Hepatocyte (in vitro differentiated cells): ENCODE data around the gene RXRA. TPM values are rescaled to one million over a fixed set of nuclear protein-coding genes. Genes with fewer than 3 reads are reported as not detected.

Experiments
- DNase-seq: peaks from one replicate; pipeline ENCODE4 v3.0.0-alpha.2; 2016; ENCODE audit warnings: low spot score
- H2AFZ ChIP-seq: fragments of 200-600 bp; sonication (generic); 2 replicates; pipeline ENCODE4 v1.6.0; 2016; ENCODE audit warnings: antibody characterized with exemption, mild to moderate bottlenecking
- H3K27ac ChIP-seq: fragments of 200-600 bp; sonication (generic); 2 replicates; pipeline ENCODE4 v1.5.1; 2016; ENCODE audit warnings: mild to moderate bottlenecking
- H3K27me3 ChIP-seq: fragments of 200-600 bp; sonication (generic); 2 replicates; pipeline ENCODE4 v1.6.1; 2016
- H3K36me3 ChIP-seq: fragments of 200-600 bp; sonication (generic); replicated peaks from 2 replicates; pipeline ENCODE4 v1.5.1; 2016; ENCODE audit warnings: low read depth; ENCODE audit not compliant: insufficient read depth
- H3K4me1 ChIP-seq: fragments of 200-600 bp; sonication (generic); 2 replicates; pipeline ENCODE4 v1.5.1; 2016; ENCODE audit warnings: mild to moderate bottlenecking, moderate library complexity; ENCODE audit not compliant: insufficient read depth
- H3K4me2 ChIP-seq: fragments of 200-600 bp; sonication (generic); 2 replicates; pipeline ENCODE4 v1.6.0; 2016
- H3K4me3 ChIP-seq: fragments of 200-600 bp; sonication (generic); 2 replicates; pipeline ENCODE4 v1.5.1; 2016; ENCODE audit warnings: mild to moderate bottlenecking
- H3K79me2 ChIP-seq: fragments of 200-600 bp; sonication (generic); 2 replicates; pipeline ENCODE4 v1.6.0; 2017; ENCODE audit warnings: mild to moderate bottlenecking
- H3K9me2 ChIP-seq: fragments of 200-600 bp; sonication (generic); replicated peaks from 2 replicates; pipeline ENCODE4 v1.6.0; 2017; ENCODE audit warnings: mild to moderate bottlenecking; ENCODE audit not compliant: insufficient read depth
- H3K9me3 ChIP-seq: fragments of 200-600 bp; sonication (generic); 2 replicates; pipeline ENCODE4 v1.5.1; 2016; ENCODE audit warnings: low read depth, mild to moderate bottlenecking
- H4K20me1 ChIP-seq: fragments of 200-600 bp; sonication (generic); 2 replicates; pipeline ENCODE4 v1.6.0; 2016; ENCODE audit warnings: mild to moderate bottlenecking; ENCODE audit not compliant: insufficient read depth, poor library complexity, severe bottlenecking
- CTCF ChIP-seq: fragments of 200-600 bp; sonication (generic); IDR thresholded peaks from 2 replicates; pipeline ENCODE4 v1.5.1; 2016; ENCODE audit warnings: antibody characterized with exemption, mild to moderate bottlenecking; ENCODE audit not compliant: poor library complexity
- EZH2 ChIP-seq: fragments of 200-600 bp; sonication (generic); IDR thresholded peaks from 2 replicates; pipeline ENCODE4 v1.6.1; 2016; ENCODE audit warnings: antibody characterized with exemption, mild to moderate bottlenecking, borderline replicate concordance
- EZH2phosphoT487 ChIP-seq: fragments of 200-600 bp; sonication (generic); IDR thresholded peaks from one replicate; pipeline ENCODE4 v1.6.1; 2018; ENCODE audit warnings: antibody characterized with exemption, mild to moderate bottlenecking, low read depth, moderate library complexity; ENCODE audit not compliant: unreplicated experiment, severe bottlenecking
- WGBS: methylation state at CpG from one replicate; pipeline ENCODE4 v1.1.6; 2016; ENCODE audit warnings: low lambda C conversion rate; ENCODE audit errors: missing lambda C conversion rate; 5-methylcytosine and 5-hydroxymethylcytosine counted together
- polyA plus RNA-seq: library from polyadenylated mRNA; unstranded; fragments of >200 nt; fragmentation: Nextera tagmentation; extraction: Ambion mirVana; gene quantifications from 2 replicates; pipeline ENCODE4 v1.2.1, GENCODE V29; 2016
- total RNA-seq: library from RNA; depleted of rRNA; stranded (reverse); fragments of >200 nt; gene quantifications from 2 replicates; pipeline ENCODE4 v1.2.3, GENCODE V29; 2014

RXRA gene
- total and polyA plus RNA-seq, 2 experiments from 2014 or later, result 35.9 to 41.6 TPM

GRCh38 chr9:134289241-134289875 is 36.9 kb upstream of the RXRA start:
- 96% methylated on average over 12 of the region's 12 CpGs for WGBS
- Histone ChIP-seq H4K20me1 (no peaks in the 10 kb centered on the region), H3K4me2 (no peak overlapping the region), H3K9me3 (no peaks in the 10 kb centered on the region), H3K4me3 (no peak overlapping the region), H3K27me3 (no peaks in the 10 kb centered on the region), H3K4me1 (peaks cover 19% of the 10 kb centered on the region), H3K36me3 (no peaks in the 10 kb centered on the region), H3K27ac (no peak overlapping the region), H3K79me2 (no peaks in the 10 kb centered on the region), H3K9me2 (no peaks in the 10 kb centered on the region), H2AFZ (no peak overlapping the region)
- DNase-seq, result no peak
- TF ChIP-seq EZH2 (no peak), CTCF (no peak), EZH2phosphoT487 (no peak)

DNA sequence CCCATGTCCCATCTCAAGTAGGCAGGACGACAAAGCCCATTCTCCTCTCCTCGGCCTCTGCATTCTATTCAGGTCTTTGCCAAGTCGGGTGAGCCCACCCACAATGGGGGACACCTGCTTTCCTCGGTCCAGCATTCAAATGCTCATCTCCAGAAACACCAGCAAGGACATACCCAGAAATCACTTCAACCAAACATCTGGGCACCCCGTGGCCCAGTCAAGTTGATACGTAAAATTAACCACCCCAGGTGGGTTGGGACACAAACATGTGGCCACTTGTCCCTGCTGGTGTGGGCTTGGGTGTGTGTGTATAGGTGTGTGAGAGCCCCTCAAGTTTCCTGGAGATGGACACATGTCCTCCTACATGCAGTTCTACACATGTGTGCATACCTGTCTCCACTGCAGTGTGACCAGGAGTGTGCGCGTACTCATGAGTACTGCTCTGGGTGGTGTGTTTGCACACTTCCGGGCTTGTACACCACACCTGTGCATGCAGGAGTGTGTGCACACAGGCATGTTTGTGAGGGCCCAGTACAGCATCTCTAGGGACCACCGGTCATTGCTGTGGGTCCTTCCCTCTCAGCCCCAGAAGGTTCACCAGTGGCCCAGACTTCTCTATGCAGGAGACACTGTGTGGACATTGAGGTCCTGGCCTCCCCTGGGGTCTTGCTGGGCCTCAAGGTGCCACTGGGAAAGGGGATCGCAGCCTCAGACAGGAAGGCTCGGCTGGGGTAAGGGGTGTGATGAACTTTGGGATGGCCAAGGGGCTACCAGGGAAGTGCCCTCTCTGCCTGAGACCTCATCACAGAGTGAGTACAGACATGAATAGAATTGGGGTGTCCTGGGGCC is 35.4 kb upstream of the RXRA start:
- peaks cover 19% of the 10 kb centered on the region for H3K4me1 ChIP-seq
- DNase-seq, result no peak
- H2AFZ ChIP-seq, result no peak overlapping the region
- H3K9me3 ChIP-seq, result no peaks in the 10 kb centered on the region
- no peak overlapping the region for H3K4me2 ChIP-seq
- H3K27ac ChIP-seq, result no peak overlapping the region
- no peaks in the 10 kb centered on the region for H3K9me2 ChIP-seq
- no peak overlapping the region for H3K4me3 ChIP-seq
- H3K36me3 ChIP-seq, result no peaks in the 10 kb centered on the region
- H3K79me2 ChIP-seq, result no peaks in the 10 kb centered on the region
- H4K20me1 ChIP-seq, result no peaks in the 10 kb centered on the region
- no peak for TF ChIP-seq EZH2
- TF ChIP-seq EZH2phosphoT487, result no peak
- no peak for TF ChIP-seq CTCF
- H3K27me3 ChIP-seq, result no peaks in the 10 kb centered on the region
- WGBS, result 95% methylated on average over 12 of the region's 12 CpGs

DNA sequence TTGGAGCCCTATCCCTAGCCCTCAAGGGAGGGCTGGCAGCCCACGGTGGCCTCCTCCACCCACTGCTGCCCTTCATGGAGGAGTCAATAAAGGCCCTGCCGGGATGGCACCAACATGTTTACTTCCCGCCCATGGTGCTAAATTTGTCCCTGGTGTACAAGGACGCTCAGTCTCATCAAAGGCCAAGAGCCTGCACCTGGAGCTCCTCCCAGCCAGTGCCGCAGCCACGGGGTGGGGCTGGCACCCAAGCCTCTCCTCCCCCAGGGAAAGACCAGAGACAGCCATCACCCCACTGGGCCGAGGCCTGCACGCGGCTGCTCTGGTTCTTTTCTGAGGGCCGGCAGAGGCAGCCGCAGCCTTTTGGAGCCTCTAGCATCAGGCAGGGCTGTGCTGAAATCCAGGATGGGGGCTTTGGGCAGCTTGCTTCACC is 34.8 kb upstream of the RXRA start:
- H3K4me3 ChIP-seq, result no peak overlapping the region
- H3K4me2 ChIP-seq, result no peak overlapping the region
- no peaks in the 10 kb centered on the region for H3K9me3 ChIP-seq
- no peaks in the 10 kb centered on the region for H3K36me3 ChIP-seq
- 87% methylated on average over 11 of the region's 11 CpGs for WGBS
- TF ChIP-seq CTCF (no peak), EZH2 (no peak), EZH2phosphoT487 (no peak)
- H3K9me2 ChIP-seq, result no peaks in the 10 kb centered on the region
- H2AFZ ChIP-seq, result no peak overlapping the region
- H3K27me3 ChIP-seq, result no peaks in the 10 kb centered on the region
- H4K20me1 ChIP-seq, result no peaks in the 10 kb centered on the region
- no peaks in the 10 kb centered on the region for H3K79me2 ChIP-seq
- DNase-seq, result no peak
- H3K4me1 ChIP-seq, result peaks cover 19% of the 10 kb centered on the region
- H3K27ac ChIP-seq, result no peak overlapping the region
